Cardiac muscle cell (in vitro differentiated cells and primary cell): ENCODE results near the gene NAA80. TPM values are rescaled to one million over a fixed set of nuclear protein-coding genes. Genes with fewer than 3 reads are reported as not detected.

ENCODE experiments used
- DNase-seq, 2 donors: peaks; one replicate each; pipeline versions ENCODE4 v3.0.0 to v3.0.0-alpha.2; 2010 to 2017; ENCODE audit warnings: low read depth in 1 of 2, low spot score in 1 of 2
- H3K27ac ChIP-seq: fragments of 200-600 bp; sonication (generic); 2 replicates; pipeline ENCODE4 v1.5.1; 2016
- H3K27me3 ChIP-seq: fragments of 200-600 bp; sonication (generic); 2 replicates; pipeline ENCODE4 v1.6.0; 2016; ENCODE audit warnings: control low read depth
- H3K36me3 ChIP-seq: fragments of 200-600 bp; sonication (generic); 2 replicates; pipeline ENCODE4 v1.5.1; 2016; ENCODE audit warnings: control low read depth
- H3K4me1 ChIP-seq: fragments of 200-600 bp; sonication (generic); 2 replicates; pipeline ENCODE4 v1.8.1; 2017; ENCODE audit warnings: low read depth, mild to moderate bottlenecking, mixed run types
- H3K4me3 ChIP-seq: fragments of 200-600 bp; sonication (generic); 2 replicates; pipeline ENCODE4 v1.5.1; 2016; ENCODE audit warnings: mild to moderate bottlenecking
- H3K9me3 ChIP-seq: fragments of 200-600 bp; sonication (generic); 2 replicates; pipeline ENCODE4 v1.5.1; 2017; ENCODE audit warnings: low read depth, mild to moderate bottlenecking, control low read depth
- CTCF ChIP-seq: IDR thresholded peaks from 2 replicates; pipeline ENCODE4 v1.5.1; 2012; ENCODE audit warnings: low read depth, mild to moderate bottlenecking, low read length
- polyA plus RNA-seq: library from polyadenylated mRNA; unstranded; fragments of >200 nt; fragmentation: Nextera tagmentation; extraction: Ambion mirVana; gene quantifications from 2 replicates; pipeline ENCODE4 v1.2.1, GENCODE V29; 2016
- total RNA-seq: library from RNA; depleted of rRNA; stranded (reverse); fragments of >200 nt; gene quantifications from 2 replicates; pipeline ENCODE4 v1.2.3, GENCODE V29; 2016

Gene NAA80
- total and polyA plus RNA-seq, 2 experiments from 2014 or later = 35.6 to 40.4 TPM

GRCh38 chr3:50319181-50319893 lies 20.1 kb upstream of the NAA80 start:
- Histone ChIP-seq H3K4me3 (no peak overlapping the region), H3K27me3 (no peaks in the 10 kb centered on the region), H3K27ac (no peak overlapping the region), H3K36me3 (peaks cover 24% of the 10 kb centered on the region), H3K4me1 (peaks cover 24% of the 10 kb centered on the region), H3K9me3 (no peaks in the 10 kb centered on the region)
- no peak for TF ChIP-seq CTCF
- no peak for DNase-seq

GRCh38 chr3:50318615-50319014 lies 19.4 kb upstream of the NAA80 start:
- Histone ChIP-seq H3K4me1 (peaks cover 21% of the 10 kb centered on the region), H3K4me3 (no peak overlapping the region), H3K36me3 (peaks cover 24% of the 10 kb centered on the region)

GRCh38 chr3:50318163-50318562 lies 19.0 kb upstream of the NAA80 start:
- H3K36me3 ChIP-seq = peaks cover 24% of the 10 kb centered on the region
- TF ChIP-seq CTCF = no peak
- H3K4me3 ChIP-seq = no peak overlapping the region
- no peaks in the 10 kb centered on the region for H3K9me3 ChIP-seq
- no peak overlapping the region for H3K27ac ChIP-seq
- no peak for DNase-seq
- no peaks in the 10 kb centered on the region for H3K27me3 ChIP-seq
- H3K4me1 ChIP-seq = peaks cover 21% of the 10 kb centered on the region

More at GRCh38 chr3:50318615-50319014, 19.4 kb upstream of the NAA80 start:
- Histone ChIP-seq H3K27ac (no peak overlapping the region), H3K9me3 (no peaks in the 10 kb centered on the region), H3K27me3 (no peaks in the 10 kb centered on the region)
- no peak for DNase-seq
- TF ChIP-seq CTCF = no peak

GRCh38 chr3:50317300-50317699 lies 18.1 kb upstream of the NAA80 start:
- H3K36me3 ChIP-seq = peaks cover 24% of the 10 kb centered on the region
- TF ChIP-seq CTCF = no peak
- peaks cover 15% of the 10 kb centered on the region for H3K4me1 ChIP-seq
- H3K27me3 ChIP-seq = no peaks in the 10 kb centered on the region
- DNase-seq = no peak
- no peak overlapping the region for H3K4me3 ChIP-seq
- no peak overlapping the region for H3K27ac ChIP-seq
- H3K9me3 ChIP-seq = no peaks in the 10 kb centered on the region

GRCh38 chr3:50316657-50317242 lies 17.5 kb upstream of the NAA80 start:
- no peak overlapping the region for H3K27ac ChIP-seq
- TF ChIP-seq CTCF = no peak
- H3K27me3 ChIP-seq = no peaks in the 10 kb centered on the region
- H3K9me3 ChIP-seq = no peaks in the 10 kb centered on the region
- no peak for DNase-seq
- H3K4me1 ChIP-seq = peaks cover 10% of the 10 kb centered on the region
- H3K36me3 ChIP-seq = peaks cover 24% of the 10 kb centered on the region
- no peak overlapping the region for H3K4me3 ChIP-seq
